ENCODE measurements around the gene SYCP3. TPM values are rescaled to one million over a fixed set of nuclear protein-coding genes. Genes with fewer than 3 reads are reported as not detected.
"Not testable (repeated sequence)": the region's sequence is repeated elsewhere in the genome, so short reads cannot be mapped to it uniquely, and the experiment has no call there.

The SYCP3 gene
- total RNA-seq, 1 donor from 2014 or later: not detected

- DNase-seq (ENCODE audit: low spot score in 2 of 2): no peak
- TF ChIP-seq, protein P1, sequence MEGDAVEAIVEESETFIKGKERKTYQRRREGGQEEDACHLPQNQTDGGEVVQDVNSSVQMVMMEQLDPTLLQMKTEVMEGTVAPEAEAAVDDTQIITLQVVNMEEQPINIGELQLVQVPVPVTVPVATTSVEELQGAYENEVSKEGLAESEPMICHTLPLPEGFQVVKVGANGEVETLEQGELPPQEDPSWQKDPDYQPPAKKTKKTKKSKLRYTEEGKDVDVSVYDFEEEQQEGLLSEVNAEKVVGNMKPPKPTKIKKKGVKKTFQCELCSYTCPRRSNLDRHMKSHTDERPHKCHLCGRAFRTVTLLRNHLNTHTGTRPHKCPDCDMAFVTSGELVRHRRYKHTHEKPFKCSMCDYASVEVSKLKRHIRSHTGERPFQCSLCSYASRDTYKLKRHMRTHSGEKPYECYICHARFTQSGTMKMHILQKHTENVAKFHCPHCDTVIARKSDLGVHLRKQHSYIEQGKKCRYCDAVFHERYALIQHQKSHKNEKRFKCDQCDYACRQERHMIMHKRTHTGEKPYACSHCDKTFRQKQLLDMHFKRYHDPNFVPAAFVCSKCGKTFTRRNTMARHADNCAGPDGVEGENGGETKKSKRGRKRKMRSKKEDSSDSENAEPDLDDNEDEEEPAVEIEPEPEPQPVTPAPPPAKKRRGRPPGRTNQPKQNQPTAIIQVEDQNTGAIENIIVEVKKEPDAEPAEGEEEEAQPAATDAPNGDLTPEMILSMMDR (IDR thresholded peaks at IDR 0.05): no peak
- Histone ChIP-seq H3K4me3 (no peak overlapping the region), H3K9me3 (no peaks in the 10 kb centered on the region), H3K27ac (no peak overlapping the region), H3K36me3 (peaks cover 21 to 63% of the 10 kb centered on the region in 2 donors), H3K4me1 (no peaks in the 10 kb centered on the region), H3K27me3 (no peaks in the 10 kb centered on the region)
- intact Hi-C loops (cut with DNase I): no loop called here
Measured at GRCh38 chr12:101743242-101743641, 4.0 kb upstream of the SYCP3 start.

DNA sequence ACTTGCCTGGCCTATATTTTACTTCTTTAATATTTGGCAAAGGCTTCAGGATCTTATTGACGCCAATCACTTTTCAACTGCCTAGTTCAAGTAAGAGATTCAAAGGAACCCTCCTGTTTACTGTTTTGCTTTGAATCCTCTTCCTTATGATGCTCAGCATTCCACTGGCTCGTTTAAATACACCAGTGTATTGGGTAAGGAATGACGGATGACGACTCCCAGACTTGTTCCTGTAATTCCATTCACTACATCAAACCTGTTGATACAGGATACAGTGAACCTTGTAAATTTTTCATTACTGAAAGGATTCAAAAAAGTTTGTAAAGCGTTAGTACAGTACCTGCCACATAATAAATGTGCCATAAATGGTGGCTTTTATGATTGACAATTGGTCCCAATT, 1.7 kb upstream of the SYCP3 start:
- H3K36me3 ChIP-seq: peaks cover 9 to 51% of the 10 kb centered on the region in 2 donors
- intact Hi-C loops (cut with DNase I): no loop called here
- H3K4me3 ChIP-seq: no peak overlapping the region
- no peaks in the 10 kb centered on the region for H3K27me3 ChIP-seq
- H3K9me3 ChIP-seq: no peaks in the 10 kb centered on the region
- no peak overlapping the region for H3K27ac ChIP-seq
- TF ChIP-seq, protein P1 (IDR thresholded peaks at IDR 0.05): no peak
- DNase-seq (ENCODE audit: low spot score in 2 of 2): no peak
- H3K4me1 ChIP-seq: no peaks in the 10 kb centered on the region

GRCh38 chr12:101740566-101740965, 1.3 kb upstream of the SYCP3 start:
- H3K9me3 ChIP-seq: no peaks in the 10 kb centered on the region
- no peaks in the 10 kb centered on the region for H3K27me3 ChIP-seq
- peaks cover 9 to 48% of the 10 kb centered on the region in 2 donors for H3K36me3 ChIP-seq
- H3K4me1 ChIP-seq: no peaks in the 10 kb centered on the region
- H3K27ac ChIP-seq: no peak overlapping the region
- TF ChIP-seq, protein P1 (IDR thresholded peaks at IDR 0.05): no peak
- H3K4me3 ChIP-seq: no peak overlapping the region
- no peak for DNase-seq (ENCODE audit: low spot score in 2 of 2)
- intact Hi-C loops (cut with DNase I): no loop called here

DNA sequence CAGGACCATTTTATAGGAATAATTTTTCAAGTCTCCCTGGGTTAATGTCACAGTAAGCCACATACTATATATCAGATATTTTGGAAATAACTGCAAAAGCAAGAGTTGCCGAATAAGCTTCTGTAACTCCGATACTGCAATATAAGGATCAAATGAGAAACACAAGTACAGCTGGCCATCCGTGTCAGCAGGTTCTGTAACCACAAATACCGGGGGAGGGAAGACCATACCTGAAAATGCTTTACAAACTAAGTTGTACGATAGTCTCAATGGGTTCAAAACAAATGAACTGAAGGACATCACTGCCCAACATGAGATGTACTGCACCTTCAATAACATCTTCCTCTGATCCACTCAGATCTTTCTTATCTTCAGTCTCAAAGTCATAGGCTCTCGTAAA, 1.8 kb downstream of the SYCP3 start:
- no peak overlapping the region for H3K27ac ChIP-seq
- H3K9me3 ChIP-seq: no peaks in the 10 kb centered on the region
- H3K36me3 ChIP-seq: peaks cover 5 to 34% of the 10 kb centered on the region in 2 donors
- TF ChIP-seq, protein P1 (IDR thresholded peaks at IDR 0.05): no peak
- H3K4me3 ChIP-seq: no peak overlapping the region
- DNase-seq (ENCODE audit: low spot score in 2 of 2): no peak
- intact Hi-C loops (cut with DNase I): no loop called here
- no peaks in the 10 kb centered on the region for H3K27me3 ChIP-seq
- H3K4me1 ChIP-seq: no peaks in the 10 kb centered on the region

DNA sequence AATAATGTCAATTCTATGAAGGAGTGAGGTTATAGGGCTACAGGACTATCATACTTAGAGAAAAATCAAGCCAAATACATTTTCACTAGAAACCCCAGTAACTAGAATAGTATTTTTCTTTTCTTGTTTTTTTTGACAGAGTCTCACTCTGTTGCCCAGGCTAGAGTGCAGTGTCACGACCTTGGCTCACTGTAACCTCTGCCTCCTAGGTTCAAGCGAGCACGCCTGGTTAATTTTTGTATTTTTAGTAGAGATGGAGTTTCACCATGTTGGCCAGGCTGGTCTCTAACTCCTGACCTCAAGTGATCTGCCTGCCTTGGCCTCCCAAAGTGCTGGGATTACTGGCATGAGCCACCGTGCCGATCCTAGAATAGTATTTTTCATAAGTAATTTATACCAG, 4.8 kb downstream of the SYCP3 start:
- H3K27me3 ChIP-seq; DNase-seq (ENCODE audit: low spot score in 2 of 2); H3K27ac ChIP-seq; H3K4me1 ChIP-seq; H3K9me3 ChIP-seq; H3K4me3 ChIP-seq; intact Hi-C loops (cut with DNase I): not testable (repeated sequence)
- peaks cover 5 to 40% of the 10 kb centered on the region in 2 donors for H3K36me3 ChIP-seq

GRCh38 chr12:101733166-101733565, 6.1 kb downstream of the SYCP3 start:
- no peaks in the 10 kb centered on the region for H3K9me3 ChIP-seq
- H3K27ac ChIP-seq: no peak overlapping the region
- H3K4me3 ChIP-seq: no peak overlapping the region
- peaks cover 0 to 39% of the 10 kb centered on the region in 2 donors for H3K36me3 ChIP-seq
- no peaks in the 10 kb centered on the region for H3K27me3 ChIP-seq
- intact Hi-C loops (cut with DNase I): no loop called here
- H3K4me1 ChIP-seq: no peaks in the 10 kb centered on the region
- TF ChIP-seq, protein P1 (IDR thresholded peaks at IDR 0.05): no peak
- DNase-seq (ENCODE audit: low spot score in 2 of 2): no peak

Measured in ascending aorta (tissue), 2 donors.